GM12878 (cell line): ENCODE data around the gene A1BG. TPM values are rescaled to one million over a fixed set of nuclear protein-coding genes. Genes with fewer than 3 reads are reported as not detected.

Experiments used
- ATF2 ChIP-seq: IDR thresholded peaks from 2 replicates; pipeline ENCODE4 v1.6.1; 2012; ENCODE audit warnings: low read length, inconsistent platforms
- BCL3 ChIP-seq: IDR thresholded peaks from 2 replicates; pipeline ENCODE4 v1.6.1; 2011; ENCODE audit warnings: borderline replicate concordance, low read depth, mild to moderate bottlenecking, moderate library complexity, low read length; ENCODE audit not compliant: insufficient read depth, poor library complexity, severe bottlenecking
- CBX3 ChIP-seq: fragments of 200-600 bp; sonication (generic); IDR thresholded peaks from 2 replicates; pipeline ENCODE4 v1.6.1; 2016; ENCODE audit warnings: low read depth, borderline replicate concordance
- CHD2 ChIP-seq: IDR thresholded peaks from 2 replicates; pipeline ENCODE4 v1.6.1; 2011; ENCODE audit warnings: low read depth, low read length, improper control_type of control experiment, borderline replicate concordance
- CREM ChIP-seq: IDR thresholded peaks from 2 replicates; pipeline ENCODE4 v1.6.1; 2014; ENCODE audit warnings: antibody characterized with exemption, low read depth
- E4F1 ChIP-seq: fragments of 450-650 bp; IDR thresholded peaks from 2 replicates; pipeline ENCODE4 v1.6.1; 2018; ENCODE audit warnings: borderline replicate concordance, mild to moderate bottlenecking; ENCODE audit not compliant: partially characterized antibody
- ESRRA ChIP-seq: IDR thresholded peaks from 2 replicates; pipeline ENCODE4 v1.6.1; 2012; ENCODE audit warnings: mild to moderate bottlenecking, low read length, improper control_type of control experiment
- FOS ChIP-seq: IDR thresholded peaks from 3 replicates; pipeline ENCODE4 v1.6.1; 2011; ENCODE audit warnings: borderline replicate concordance; ENCODE audit not compliant: insufficient read length; ENCODE audit errors: extremely low read depth
- GABPA ChIP-seq: IDR thresholded peaks from 2 replicates; pipeline ENCODE4 v1.6.1; 2014; ENCODE audit warnings: antibody characterized with exemption, low read depth, mild to moderate bottlenecking, inconsistent platforms
- HCFC1 ChIP-seq: fragments of 150-350 bp; IDR thresholded peaks from 2 replicates; pipeline ENCODE4 v1.6.1; 2014; ENCODE audit warnings: low read length
- HDAC6 ChIP-seq: fragments of 200-600 bp; sonication (generic); IDR thresholded peaks from one replicate; pipeline ENCODE4 v1.8.0; 2017; ENCODE audit warnings: antibody characterized with exemption; ENCODE audit not compliant: unreplicated experiment
- HSF1 ChIP-seq: fragments of 150-350 bp; IDR thresholded peaks from 2 replicates; pipeline ENCODE4 v1.6.1; 2014; ENCODE audit warnings: mild to moderate bottlenecking, low read depth, low read length
- KDM1A ChIP-seq: fragments of 200-600 bp; sonication (generic); IDR thresholded peaks from 2 replicates; pipeline ENCODE4 v1.6.1; 2016; ENCODE audit warnings: borderline replicate concordance
- NFXL1 ChIP-seq: fragments of 450-650 bp; IDR thresholded peaks from 2 replicates; pipeline ENCODE4 v1.6.1; 2017; ENCODE audit warnings: antibody characterized with exemption, mild to moderate bottlenecking, borderline replicate concordance
- NR2C1 ChIP-seq: fragments of 450-650 bp; IDR thresholded peaks from 2 replicates; pipeline ENCODE4 v1.6.1; 2017; ENCODE audit warnings: antibody characterized with exemption, mild to moderate bottlenecking, moderate library complexity
- NR2C2 ChIP-seq: IDR thresholded peaks from 2 replicates; pipeline ENCODE4 v1.6.1; 2011; ENCODE audit warnings: borderline replicate concordance, low read depth; ENCODE audit not compliant: control insufficient read depth, insufficient read length
- PKNOX1 ChIP-seq: fragments of 450-650 bp; IDR thresholded peaks from 2 replicates; pipeline ENCODE4 v1.6.1; 2016; ENCODE audit warnings: mild to moderate bottlenecking
- SMC3 ChIP-seq: IDR thresholded peaks from 2 replicates; pipeline ENCODE4 v1.6.1; 2011; ENCODE audit warnings: low read length, improper control_type of control experiment, borderline replicate concordance
- SREBF1 ChIP-seq: IDR thresholded peaks from 2 replicates; pipeline ENCODE4 v1.6.1; 2012; ENCODE audit warnings: mild to moderate bottlenecking, low read length
- TAF1 ChIP-seq: IDR thresholded peaks from 2 replicates; pipeline ENCODE4 v1.6.1; 2011; ENCODE audit warnings: mild to moderate bottlenecking, low read depth, low read length, borderline replicate concordance
- TCF12 ChIP-seq: IDR thresholded peaks from 2 replicates; pipeline ENCODE4 v1.6.1; 2011; ENCODE audit warnings: low read depth, mild to moderate bottlenecking, low read length
- ZNF622 ChIP-seq: fragments of 450-650 bp; IDR thresholded peaks from 2 replicates; pipeline ENCODE4 v1.6.1; 2017; ENCODE audit warnings: mild to moderate bottlenecking, inconsistent platforms
- polyA plus RNA-seq, 11 experiments: library from polyadenylated mRNA; depleted of rRNA in 4 of 11; unstranded in 6 of 11; stranded (reverse) in 5 of 11; fragments of >200 nt; fragmentation: Nextera tagmentation in 4 of 11; fragmentation: Illumina TruSeq in 1 of 11; extraction: Ambion mirVana in 4 of 11; extraction: Trizol in 1 of 11; gene quantifications; 1 replicate in 1 of 11; 2 replicates in 10 of 11; pipeline versions ENCODE4 v1.2.1 to v1.2.3, GENCODE V29; 2011 to 2016; ENCODE audit warnings: inconsistent platforms in 2 of 11, missing spikeins in 2 of 11, low read depth in 1 of 11
- total RNA-seq, 4 experiments: library from RNA; depleted of rRNA in 3 of 4; stranded (reverse); fragments of >200 nt in 3 of 4; fragmentation: Illumina TruSeq in 1 of 4; extraction: Trizol in 1 of 4; gene quantifications; 2 replicates each; pipeline versions ENCODE4 v1.2.1 to v1.2.3, GENCODE V29; 2013 to 2021

The A1BG gene
- total and polyA plus RNA-seq, 10 of the 15 experiments (the other 5 are each of a cell fraction or from before 2014, with no cell fraction given) = 0.34 to 29.6 (median 11.8) TPM

- TF ChIP-seq SREBF1 = peak; percentile 87
- peak; percentile 36; the same call in 1 of the 2 replicates for TF ChIP-seq TAF1
- TF ChIP-seq GABPA = peak; percentile 96
- peak; percentile 74 for TF ChIP-seq NR2C1
- no peak for TF ChIP-seq SMC3
- TF ChIP-seq ZNF622 = no peak
- TF ChIP-seq NFXL1 = no peak
- TF ChIP-seq NR2C2 = no peak
- TF ChIP-seq KDM1A = no peak
- peak; percentile 49 for TF ChIP-seq E4F1
- peak; percentile 94 for TF ChIP-seq HCFC1
- TF ChIP-seq HSF1 = no peak
- TF ChIP-seq ATF2 = no peak
- no peak for TF ChIP-seq HDAC6
- TF ChIP-seq CHD2 = peak; percentile 80; the same call in 1 of the 2 replicates
- no peak for TF ChIP-seq TCF12
- no peak for TF ChIP-seq ESRRA
- no peak for TF ChIP-seq CBX3
- TF ChIP-seq FOS = no peak
- peak; percentile 98 for TF ChIP-seq CREM
- peak; percentile 95 for TF ChIP-seq PKNOX1
- TF ChIP-seq BCL3 = no peak
Measured at GRCh38 chr19:58326914-58327726, 26.2 kb downstream of the A1BG start, which contains the start of gene ZSCAN22 (continued).
